ENCODE measurements around the gene ARIH2.

- TF ChIP-seq CTCF (IDR thresholded peaks at IDR 0.05; ENCODE audit: low read length) = no peak
- TF ChIP-seq EZH2phosphoT487 (IDR thresholded peaks at IDR 0.05; ENCODE audit: low read length) = no peak
These were observed 835 bp downstream of the ARIH2 start for GRCh38 chr3:48919215-48920138.
